Lower lobe of right lung (tissue), 2 donors: ENCODE measurements around the gene SERPINB7. TPM values are rescaled to one million over a fixed set of nuclear protein-coding genes. Genes with fewer than 3 reads are reported as not detected.
A peak's percentile ranks its signal among the peaks of the same experiment; 100 is the strongest.

Source experiments
- ATAC-seq, 2 donors: fragments of 200-7000 bp; cut with Tn5 transposase; one replicate each; pipeline ENCODE4 v1.9.1; 2020 to 2022; ENCODE audit warnings: mild to moderate bottlenecking in 2 of 2, moderate library complexity in 2 of 2
- DNase-seq: peaks from one replicate; pipeline ENCODE4 v3.0.0-alpha.2; 2020
- H3K27ac ChIP-seq: fragments of 200-600 bp; one replicate; pipeline ENCODE4 v1.8.0; 2022
- H3K27me3 ChIP-seq: fragments of 200-600 bp; one replicate; pipeline ENCODE4 v1.8.0; 2022; ENCODE audit warnings: low read depth
- H3K36me3 ChIP-seq: fragments of 200-600 bp; one replicate; pipeline ENCODE4 v1.8.0; 2022; ENCODE audit warnings: mild to moderate bottlenecking
- H3K4me1 ChIP-seq: fragments of 200-600 bp; one replicate; pipeline ENCODE4 v1.8.0; 2022
- H3K4me3 ChIP-seq: fragments of 200-600 bp; one replicate; pipeline ENCODE4 v1.8.0; 2022; ENCODE audit warnings: mild to moderate bottlenecking
- H3K9me3 ChIP-seq: fragments of 200-600 bp; one replicate; pipeline ENCODE4 v1.8.0; 2022
- intact Hi-C: fragments of 100-400 bp; cut with DNase I; formaldehyde crosslinking; loops from one replicate; pipeline ENCODE4 v1.11.0; 2022
- total RNA-seq: library from RNA; stranded (reverse); fragmentation: NEBNext Ultra II Directional; extraction: Animal tissue kit (Norgen Biotek cat#: 25700); gene quantifications from one replicate; pipeline ENCODE4 v1.2.1, GENCODE V29; 2021
- TF ChIP-seq, protein P1 (sequence below): fragments of 200-600 bp; IDR thresholded peaks from one replicate; pipeline ENCODE4 v1.8.0; 2022; ENCODE audit warnings: antibody characterized with exemption, mild to moderate bottlenecking
- donor health status: DM: no; HTN: yes; CAD: no; lungs with severe emphysema.

SERPINB7 gene
- total RNA-seq, 1 donor from 2014 or later, result not detected

DNA sequence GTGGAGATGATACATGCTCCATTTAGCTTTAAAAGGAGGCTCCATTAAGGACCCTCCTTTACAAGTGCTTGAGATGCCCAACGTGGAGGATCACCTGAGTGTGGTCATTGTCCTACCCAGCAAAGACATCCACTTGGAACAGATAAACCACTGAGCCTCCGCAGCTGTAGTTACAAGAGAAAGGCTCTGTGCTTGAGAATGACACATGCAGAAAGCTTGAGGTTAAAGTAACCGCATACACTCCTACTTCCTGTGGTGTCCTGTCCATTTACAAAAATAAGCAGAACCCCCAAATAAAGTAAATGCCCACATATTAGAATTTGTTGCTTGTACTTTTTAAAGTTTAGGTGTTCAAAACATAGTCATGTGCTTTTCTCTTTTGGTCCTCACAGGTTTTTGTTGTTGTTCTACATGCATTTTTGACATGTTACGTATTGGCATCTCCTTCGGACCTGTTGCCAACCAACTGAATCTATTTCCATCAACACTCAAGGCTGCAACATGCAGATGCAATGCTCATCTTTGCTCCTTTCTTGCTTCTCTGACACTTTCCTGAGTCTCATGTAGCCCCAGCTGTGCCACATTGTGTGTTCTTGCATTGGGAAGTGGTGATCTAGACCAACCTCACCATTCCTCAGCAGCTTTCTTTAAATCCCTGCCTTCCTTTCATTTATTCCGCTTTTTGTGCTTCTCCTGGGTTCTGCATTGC, 56.0 kb downstream of the SERPINB7 start:
- Histone ChIP-seq H3K27me3 (no peaks in the 10 kb centered on the region), H3K9me3 (no peaks in the 10 kb centered on the region), H3K27ac (no peak overlapping the region), H3K4me1 (no peaks in the 10 kb centered on the region), H3K4me3 (no peak overlapping the region), H3K36me3 (no peaks in the 10 kb centered on the region)
- DNase-seq, result no peak
- TF ChIP-seq, protein P1, sequence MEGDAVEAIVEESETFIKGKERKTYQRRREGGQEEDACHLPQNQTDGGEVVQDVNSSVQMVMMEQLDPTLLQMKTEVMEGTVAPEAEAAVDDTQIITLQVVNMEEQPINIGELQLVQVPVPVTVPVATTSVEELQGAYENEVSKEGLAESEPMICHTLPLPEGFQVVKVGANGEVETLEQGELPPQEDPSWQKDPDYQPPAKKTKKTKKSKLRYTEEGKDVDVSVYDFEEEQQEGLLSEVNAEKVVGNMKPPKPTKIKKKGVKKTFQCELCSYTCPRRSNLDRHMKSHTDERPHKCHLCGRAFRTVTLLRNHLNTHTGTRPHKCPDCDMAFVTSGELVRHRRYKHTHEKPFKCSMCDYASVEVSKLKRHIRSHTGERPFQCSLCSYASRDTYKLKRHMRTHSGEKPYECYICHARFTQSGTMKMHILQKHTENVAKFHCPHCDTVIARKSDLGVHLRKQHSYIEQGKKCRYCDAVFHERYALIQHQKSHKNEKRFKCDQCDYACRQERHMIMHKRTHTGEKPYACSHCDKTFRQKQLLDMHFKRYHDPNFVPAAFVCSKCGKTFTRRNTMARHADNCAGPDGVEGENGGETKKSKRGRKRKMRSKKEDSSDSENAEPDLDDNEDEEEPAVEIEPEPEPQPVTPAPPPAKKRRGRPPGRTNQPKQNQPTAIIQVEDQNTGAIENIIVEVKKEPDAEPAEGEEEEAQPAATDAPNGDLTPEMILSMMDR, result no peak
- peak in 1 of 2 donors; percentile 51 for ATAC-seq
- intact Hi-C loops, result no loop called here

DNA sequence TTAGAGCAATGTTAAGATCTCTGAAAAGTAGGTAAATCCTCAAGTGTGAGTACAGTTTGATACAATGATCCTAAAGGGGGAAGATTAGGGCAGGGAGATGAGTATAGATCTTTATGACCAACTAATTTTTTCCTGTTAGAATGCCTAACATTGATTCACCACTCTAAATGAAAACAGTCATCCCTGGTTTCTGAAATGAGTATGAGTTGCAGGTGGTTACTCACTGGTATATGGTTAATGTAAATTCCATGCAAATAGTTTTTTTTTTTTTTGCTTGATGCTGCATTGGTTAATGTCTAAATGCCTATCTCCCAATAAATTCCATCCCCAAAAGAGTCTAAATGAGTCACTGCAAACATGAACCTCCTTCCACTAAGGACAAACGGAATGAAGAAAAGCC, 57.3 kb downstream of the SERPINB7 start:
- H3K4me1 ChIP-seq, result no peaks in the 10 kb centered on the region
- ATAC-seq, result no peak
- no peaks in the 10 kb centered on the region for H3K27me3 ChIP-seq
- no peaks in the 10 kb centered on the region for H3K9me3 ChIP-seq
- H3K36me3 ChIP-seq, result no peaks in the 10 kb centered on the region
- TF ChIP-seq, protein P1, result no peak
- DNase-seq, result no peak
- H3K27ac ChIP-seq, result no peak overlapping the region
- intact Hi-C loops, result no loop called here
- no peak overlapping the region for H3K4me3 ChIP-seq

DNA sequence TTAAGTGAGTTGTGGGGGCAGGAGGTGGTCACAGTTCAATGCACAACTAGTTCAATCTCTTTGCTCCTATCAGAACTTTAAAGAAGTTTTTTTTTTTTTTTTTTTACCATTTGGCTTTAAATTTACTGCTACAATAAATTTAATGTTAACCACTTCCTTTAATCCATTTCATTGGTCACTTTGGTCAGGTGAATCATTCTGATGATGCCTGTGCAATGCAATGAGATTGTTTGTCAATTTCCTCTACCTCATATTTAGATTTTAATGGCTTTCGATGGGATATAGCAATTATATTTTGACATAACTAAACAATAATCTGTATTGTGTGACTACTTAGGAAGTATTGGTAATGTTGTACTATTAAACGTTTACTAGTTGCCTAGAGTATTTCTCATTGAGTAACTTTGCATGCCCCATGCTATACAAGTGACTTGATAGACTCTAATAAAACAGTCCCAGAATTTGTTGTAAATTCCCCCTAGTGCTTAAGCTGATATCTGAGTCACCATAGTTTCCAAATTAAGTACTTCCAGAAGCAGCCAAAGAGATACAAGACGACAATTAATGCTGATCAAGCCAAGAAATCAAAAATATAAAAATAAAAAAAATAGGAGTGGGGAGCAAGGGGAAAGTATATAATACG, 59.4 kb downstream of the SERPINB7 start:
- no peaks in the 10 kb centered on the region for H3K9me3 ChIP-seq
- no peaks in the 10 kb centered on the region for H3K27me3 ChIP-seq
- TF ChIP-seq, protein P1, result no peak
- no peaks in the 10 kb centered on the region for H3K36me3 ChIP-seq
- no peak overlapping the region for H3K4me3 ChIP-seq
- no peak for DNase-seq
- no peaks in the 10 kb centered on the region for H3K4me1 ChIP-seq
- H3K27ac ChIP-seq, result no peak overlapping the region
- intact Hi-C loops, result no loop called here
- no peak for ATAC-seq

DNA sequence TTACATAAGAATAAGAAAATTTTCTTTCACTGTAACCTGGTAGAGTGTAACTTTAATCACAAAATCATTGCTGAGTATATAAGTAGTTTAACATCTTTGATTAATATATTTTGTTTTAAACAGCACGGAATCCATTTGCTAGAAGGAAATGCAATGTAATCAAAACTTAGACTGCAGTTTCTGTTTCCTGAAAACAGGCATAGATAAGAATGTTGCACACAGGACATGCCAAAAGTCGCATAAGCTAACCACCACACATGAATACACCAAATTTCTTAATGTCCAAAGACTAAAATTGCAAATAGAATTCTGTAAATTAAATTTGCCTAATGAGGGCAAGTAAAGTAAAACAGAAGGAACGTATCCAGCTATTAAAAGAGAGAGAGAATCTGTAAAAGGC, 61.2 kb downstream of the SERPINB7 start:
- Histone ChIP-seq H3K36me3 (no peaks in the 10 kb centered on the region), H3K27me3 (no peaks in the 10 kb centered on the region), H3K4me1 (no peaks in the 10 kb centered on the region), H3K9me3 (no peaks in the 10 kb centered on the region), H3K4me3 (no peak overlapping the region), H3K27ac (no peak overlapping the region)
- TF ChIP-seq, protein P1, result no peak
- no peak for DNase-seq
- no peak for ATAC-seq
- intact Hi-C loops, result no loop called here

DNA sequence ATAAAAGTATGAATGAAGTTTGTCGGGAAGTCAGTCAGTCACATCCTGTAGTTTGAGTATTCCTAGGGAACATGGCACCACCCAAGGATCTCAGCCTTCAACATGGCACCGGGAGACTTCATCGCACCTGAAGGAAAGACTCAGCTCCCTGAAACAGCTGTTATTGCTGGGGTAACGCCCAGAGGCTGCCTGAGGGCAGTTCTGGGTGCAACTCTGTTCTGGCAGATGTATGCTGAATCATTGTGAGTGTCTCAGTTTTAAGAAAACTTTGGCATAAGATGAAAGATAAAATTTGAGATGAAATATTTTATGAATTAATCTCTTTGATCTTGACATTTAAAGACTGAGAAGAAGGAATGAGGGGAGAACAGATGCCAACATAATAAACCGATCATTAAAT, 62.4 kb downstream of the SERPINB7 start:
- TF ChIP-seq, protein P1, result no peak
- Histone ChIP-seq H3K36me3 (no peaks in the 10 kb centered on the region), H3K4me1 (no peaks in the 10 kb centered on the region), H3K4me3 (no peak overlapping the region), H3K9me3 (no peaks in the 10 kb centered on the region), H3K27ac (no peak overlapping the region), H3K27me3 (no peaks in the 10 kb centered on the region)
- intact Hi-C loops, result no loop called here
- no peak for DNase-seq
- no peak for ATAC-seq
